Panc1 (cell line): Measurements from ENCODE around the gene SYNPO.

ENCODE experiments used
- CTCF ChIP-seq: fragments of 450-650 bp; IDR thresholded peaks from 2 replicates; pipeline ENCODE4 v1.5.1; 2017; ENCODE audit warnings: mild to moderate bottlenecking
- POLR2AphosphoS5 ChIP-seq: IDR thresholded peaks from 2 replicates; pipeline ENCODE4 v1.6.1; 2012; ENCODE audit warnings: mild to moderate bottlenecking, low read depth, low read length, moderate library complexity
- REST ChIP-seq, 2 experiments: IDR thresholded peaks; 2 replicates each; pipeline ENCODE4 v1.6.1; 2011 to 2012; ENCODE audit warnings: low read depth in 2 of 2, control low read depth in 1 of 2, low read length in 1 of 2, mild to moderate bottlenecking in 1 of 2, moderate library complexity in 1 of 2; ENCODE audit not compliant: insufficient read depth in 1 of 2
- SIN3A ChIP-seq: IDR thresholded peaks from 2 replicates; pipeline ENCODE4 v1.6.1; 2012; ENCODE audit warnings: low read depth, mild to moderate bottlenecking, low read length, moderate library complexity, borderline replicate concordance; ENCODE audit not compliant: insufficient read depth

GRCh38 chr5:150606476-150606875, 34.0 kb upstream of the SYNPO start:
- TF ChIP-seq CTCF (no peak), REST (IDR thresholded peaks at IDR 0.05; ENCODE audit: insufficient read depth in 1 of 2, low read depth in 2 of 2, low read length in 1 of 2) (no peak), SIN3A (no peak), POLR2AphosphoS5 (no peak)
